HT1080 (cell line): Measurements from ENCODE around the gene TEAD2. TPM values are rescaled to one million over a fixed set of nuclear protein-coding genes. Genes with fewer than 3 reads are reported as not detected.
"Not testable (repeated sequence)": the region's sequence is repeated elsewhere in the genome, so short reads cannot be mapped to it uniquely, and the experiment has no call there.

Source experiments
- DNase-seq: peaks from one replicate; pipeline ENCODE4 v3.0.0-alpha.2; 2015; ENCODE audit warnings: low read depth
- total RNA-seq: library from RNA; depleted of rRNA; stranded (reverse); fragments of >200 nt; shearing (Covaris generic); gene quantifications from 2 replicates; pipeline ENCODE4 v1.2.3, GENCODE V29; 2014

The TEAD2 gene
- total RNA-seq, 1 experiment from 2014 or later, result 7.6 TPM

DNA sequence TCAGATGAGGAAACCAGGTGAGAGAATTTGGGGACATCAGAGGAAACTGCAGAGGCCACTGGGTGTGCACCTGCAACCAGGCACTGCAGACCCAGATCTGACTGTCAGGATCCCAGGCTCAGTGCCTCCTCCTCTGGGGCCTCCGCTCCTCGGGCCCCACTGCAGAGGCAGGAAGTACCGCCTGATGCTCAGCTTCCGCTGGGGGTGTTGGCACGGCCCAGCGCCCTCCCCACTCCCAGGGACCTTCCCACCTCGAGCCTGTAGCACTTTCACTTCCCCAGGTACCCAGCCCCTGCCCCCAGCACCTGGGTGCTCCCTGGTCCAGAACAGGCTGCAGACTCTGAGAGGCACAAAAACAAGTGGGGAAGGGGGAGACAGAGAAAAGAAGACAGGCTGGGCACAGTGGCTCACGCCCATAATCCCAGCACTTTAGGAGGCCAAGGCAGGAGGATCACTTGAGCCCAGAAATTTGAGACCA lies 28.4 kb downstream of the TEAD2 start:
- DNase-seq, result no peak

DNA sequence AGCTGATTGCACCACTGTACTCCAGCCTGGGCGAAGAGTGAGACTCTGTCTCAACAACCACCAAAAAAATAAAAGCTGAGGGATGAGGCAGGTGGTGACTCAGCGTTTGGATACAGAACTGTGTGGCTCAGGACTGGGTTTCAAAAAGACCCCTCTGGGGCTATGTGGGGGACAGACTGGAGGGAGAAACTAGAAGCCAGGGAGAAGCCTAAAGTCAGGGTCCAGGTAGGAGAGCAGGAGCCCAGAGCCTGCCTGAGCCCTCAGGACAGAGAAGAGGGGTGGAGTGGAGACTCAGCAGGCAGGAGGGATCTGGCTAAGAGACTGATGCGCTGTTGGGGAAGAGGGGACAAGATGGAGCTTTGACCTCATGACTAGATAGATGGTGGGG lies 28.8 kb downstream of the TEAD2 start:
- DNase-seq, result no peak

DNA sequence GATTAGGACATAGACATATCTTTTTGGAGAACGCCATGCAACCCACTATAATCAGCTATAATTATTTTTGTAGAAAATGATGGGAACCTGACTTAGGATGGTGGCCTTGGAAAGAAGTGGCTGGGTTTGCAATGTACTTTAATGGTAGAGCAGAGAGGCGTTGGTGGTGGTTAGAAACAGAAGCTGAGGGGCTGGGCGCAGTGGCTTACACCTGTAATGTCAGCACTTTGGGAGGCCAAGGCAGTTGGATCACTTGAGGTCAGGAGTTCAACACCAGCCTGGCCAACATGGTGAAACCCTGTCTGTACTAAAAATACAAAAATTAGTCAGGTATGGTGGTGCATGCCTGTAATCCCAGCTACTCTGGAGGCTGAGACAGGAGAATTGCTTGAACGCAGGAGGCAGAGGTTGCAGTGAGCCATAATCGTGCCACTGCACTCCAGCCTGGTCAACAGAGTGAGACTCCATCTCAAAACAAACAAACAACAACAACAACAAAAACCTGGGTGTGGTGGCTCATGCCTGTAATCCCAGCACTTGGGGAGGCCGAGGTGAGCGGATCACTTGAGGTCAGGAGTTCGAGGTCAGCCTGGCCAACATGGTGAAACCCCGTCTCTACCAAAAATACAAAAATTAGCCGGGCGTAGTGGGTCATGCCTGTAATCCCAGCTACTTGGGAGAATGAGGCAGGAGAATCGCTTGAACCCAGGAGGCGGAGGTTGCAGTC lies 29.4 kb downstream of the TEAD2 start:
- not testable (repeated sequence) for DNase-seq

DNA sequence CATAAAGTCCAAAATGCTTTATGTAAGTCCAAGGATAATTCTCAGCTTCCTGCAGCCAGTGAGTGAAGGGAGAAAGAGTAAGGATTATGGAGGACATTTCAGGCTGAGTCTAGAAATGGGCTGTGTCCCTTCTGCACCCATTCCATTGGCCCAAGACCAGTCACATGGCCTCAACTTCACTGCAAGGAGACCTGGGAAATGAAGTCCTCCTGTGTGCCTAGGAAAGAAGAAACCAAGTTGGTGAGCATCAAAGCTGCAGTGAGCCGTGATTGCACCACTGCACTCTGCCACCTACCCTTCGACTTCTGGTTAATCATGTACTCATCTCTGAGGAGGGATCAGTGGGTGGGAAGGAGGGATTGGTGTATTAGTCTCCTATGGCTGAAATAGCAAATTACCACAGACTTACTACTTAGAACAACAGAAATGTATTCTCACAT lies 30.6 kb downstream of the TEAD2 start:
- DNase-seq, result peak; percentile 53

DNA sequence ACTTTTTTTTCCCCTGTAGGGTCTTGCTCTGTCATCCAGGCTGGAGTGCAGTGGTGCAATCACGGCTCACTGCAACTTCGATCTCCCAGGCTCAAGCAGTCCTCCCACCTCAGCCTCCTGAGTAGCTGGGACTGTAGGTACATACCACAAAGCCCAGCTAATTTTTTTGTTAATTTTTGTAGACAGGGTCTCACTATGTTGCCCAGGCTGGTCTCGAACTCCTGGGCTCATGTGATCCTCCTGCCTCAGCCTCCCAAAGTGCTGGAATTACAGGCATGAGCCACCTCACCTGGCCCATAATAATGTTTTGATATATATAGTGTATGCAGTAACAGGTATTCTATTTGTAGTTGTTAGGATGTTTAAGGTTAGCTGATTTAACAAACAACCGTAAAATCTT lies 31.0 kb downstream of the TEAD2 start:
- not testable (repeated sequence) for DNase-seq

DNA sequence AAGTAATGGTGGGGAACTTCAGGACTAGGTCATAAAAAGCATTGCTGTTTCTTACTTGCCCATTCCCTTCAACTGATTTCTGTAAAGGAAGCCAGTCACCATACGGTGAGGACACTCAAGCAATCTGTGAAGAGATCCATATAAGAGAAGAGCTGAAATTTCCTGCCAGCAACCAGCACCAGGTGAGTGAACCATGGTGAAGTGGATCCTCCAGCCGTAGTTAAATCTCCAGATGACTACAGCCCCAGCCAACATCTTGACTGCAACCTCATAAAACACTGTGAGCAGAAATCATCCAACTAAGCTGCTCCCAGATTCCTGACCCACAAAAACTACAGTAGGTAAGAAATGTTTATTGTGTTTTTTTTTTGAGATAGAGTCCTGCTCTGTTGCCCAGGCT lies 33.5 kb downstream of the TEAD2 start:
- no peak for DNase-seq

DNA sequence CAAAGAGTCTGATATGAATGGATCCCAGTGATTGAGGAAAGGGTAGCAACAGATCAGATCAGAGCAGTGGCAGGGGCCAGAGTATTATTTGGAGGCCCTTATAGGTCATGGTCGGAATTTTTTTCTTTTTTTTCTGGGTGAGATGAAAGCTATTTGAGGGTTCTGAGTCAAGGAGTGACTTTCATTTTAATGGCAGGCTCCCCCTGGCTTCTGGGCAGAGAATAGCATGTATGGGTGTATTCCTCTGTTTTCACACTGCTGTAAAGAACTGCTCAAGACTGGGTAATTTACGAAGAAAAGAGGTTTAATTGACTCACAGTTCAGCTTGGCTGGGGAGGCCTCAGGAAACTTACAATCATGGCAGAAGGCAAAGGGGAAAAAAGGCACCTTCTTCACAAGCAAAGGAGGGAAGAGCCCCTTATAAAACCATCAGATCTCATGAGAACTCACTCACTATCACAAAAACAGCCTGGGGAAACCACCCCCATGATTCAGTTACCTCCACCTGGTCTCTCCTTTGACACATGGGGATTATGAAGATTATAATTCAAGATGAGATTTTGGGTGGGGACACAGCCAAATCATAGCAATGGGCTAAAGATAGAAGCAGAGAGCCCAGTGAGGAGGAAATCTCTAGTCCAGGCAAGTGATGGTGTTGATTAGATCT lies 34.2 kb downstream of the TEAD2 start:
- peak; percentile 18 for DNase-seq

DNA sequence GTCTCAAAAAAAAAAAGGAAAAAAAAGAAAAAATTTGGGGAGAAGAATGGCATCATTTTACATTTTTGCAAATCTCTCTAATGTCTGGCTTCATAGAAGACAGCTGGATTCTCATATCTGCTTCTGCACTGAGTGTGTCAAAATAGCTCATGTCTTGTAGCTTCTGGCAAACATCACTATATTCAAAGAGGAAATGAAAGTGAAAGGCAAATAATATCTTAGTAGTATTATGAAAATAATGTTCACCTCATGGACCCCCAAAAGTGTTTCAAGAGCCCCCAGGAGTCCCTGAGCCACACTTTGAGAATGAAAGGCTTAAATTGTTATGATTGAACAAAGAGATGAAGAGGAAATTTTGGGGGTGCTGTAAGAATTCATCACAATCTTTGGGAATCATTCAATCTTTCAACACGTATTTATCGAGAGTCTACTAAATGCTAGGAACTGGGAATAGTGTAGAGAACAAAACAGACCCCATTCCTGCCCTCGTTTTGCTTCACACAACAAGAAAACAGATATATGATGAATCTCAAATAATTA lies 36.0 kb downstream of the TEAD2 start:
- no peak for DNase-seq

DNA sequence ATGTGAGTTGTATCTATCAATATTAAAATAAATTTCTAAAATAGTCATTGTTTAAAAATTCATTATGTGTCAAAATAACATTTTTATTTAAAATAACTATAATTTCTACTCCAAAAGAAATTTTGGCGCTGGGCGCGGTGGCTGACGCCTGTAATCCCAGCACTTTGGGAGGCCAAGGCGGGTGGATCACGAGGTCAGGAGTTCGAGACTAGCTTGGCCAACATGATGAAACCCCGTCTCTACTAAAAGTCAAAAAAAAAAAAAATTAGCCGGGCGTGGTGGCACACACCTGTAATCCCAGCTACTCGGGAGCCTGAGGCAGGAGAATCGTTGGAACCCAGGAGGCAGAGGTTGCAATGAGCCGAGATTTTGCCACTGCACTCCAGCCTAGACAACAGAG lies 36.5 kb downstream of the TEAD2 start:
- DNase-seq, result not testable (repeated sequence)

DNA sequence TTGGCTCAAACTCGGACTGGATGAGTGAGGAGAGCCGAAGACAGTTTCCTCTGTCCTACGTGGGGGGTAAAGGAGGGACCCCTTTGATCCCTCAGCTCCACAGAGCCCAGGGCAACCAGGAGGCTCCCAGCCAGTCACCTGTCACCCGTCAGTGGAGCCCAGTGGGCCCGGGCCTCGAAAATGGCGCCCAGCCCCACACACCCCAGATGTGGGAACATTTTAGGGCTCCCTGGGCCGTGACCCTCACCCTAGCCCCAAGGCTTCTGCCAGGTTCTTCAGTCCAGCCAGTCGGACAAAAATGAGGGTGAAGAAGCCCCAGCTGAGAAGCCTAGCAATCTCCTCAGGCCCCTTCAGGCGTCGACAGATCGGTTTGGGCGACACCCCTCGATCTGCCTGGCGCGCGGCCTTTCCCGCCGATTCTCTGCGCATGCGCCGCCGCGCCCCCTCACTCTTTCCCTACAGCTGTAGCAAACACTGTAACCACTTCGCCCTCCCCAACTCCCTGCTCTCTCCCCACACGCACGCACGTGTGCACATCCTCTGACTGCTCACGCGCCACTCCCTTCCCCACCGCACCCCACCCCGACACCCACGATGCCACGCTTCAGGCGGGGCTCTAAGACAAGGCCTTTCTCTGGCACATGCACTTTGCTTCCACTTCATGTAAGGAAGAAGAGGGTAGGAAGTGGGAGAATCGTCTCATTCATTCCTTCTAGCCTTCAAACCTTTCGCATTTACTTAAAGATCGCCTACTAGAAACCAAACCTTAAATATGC lies 37.2 kb downstream of the TEAD2 start, which contains the start of gene SLC6A16:
SLC6A16 (minus strand) TSS at position 391 of the 776 bp plus-strand sequence. CDS start 13,844 bp downstream, outside the sequence.
- DNase-seq, result no peak

DNA sequence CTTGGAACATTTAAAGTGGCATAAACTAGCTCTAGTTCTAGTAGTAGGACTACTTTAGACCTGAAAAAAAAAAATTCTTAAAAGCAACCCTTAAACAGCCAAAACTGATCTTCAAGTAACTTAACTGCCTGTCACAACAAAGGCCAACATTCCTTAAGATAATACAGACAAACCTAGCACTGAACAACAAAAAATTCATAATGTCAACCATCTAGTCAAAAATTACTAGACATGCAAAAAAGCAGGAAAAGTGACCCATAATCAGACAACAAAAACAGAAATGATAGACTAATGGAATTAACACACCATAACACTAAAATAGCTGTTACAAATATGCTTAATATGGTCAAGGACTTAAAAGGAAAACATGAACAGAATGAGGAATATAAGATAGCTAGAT lies 43.9 kb downstream of the TEAD2 start:
- no peak for DNase-seq

DNA sequence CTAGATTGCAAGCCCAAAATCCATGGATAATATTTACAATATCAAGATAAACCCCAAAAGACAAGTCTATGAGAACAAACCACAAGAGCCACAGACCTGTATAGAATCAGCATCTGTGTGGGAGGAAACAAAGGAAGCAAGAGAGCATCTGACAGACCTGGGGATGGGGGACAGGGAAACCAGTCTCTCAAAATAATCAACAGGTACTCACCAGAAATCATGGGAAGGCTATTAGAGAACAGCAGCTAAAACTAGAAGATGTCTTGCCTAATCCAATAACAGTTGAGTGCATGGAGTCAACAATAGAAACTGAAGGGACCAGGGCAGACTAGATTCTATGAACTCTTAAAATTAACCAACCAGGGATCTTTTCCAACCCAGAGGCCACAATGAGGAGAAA lies 45.9 kb downstream of the TEAD2 start:
- DNase-seq, result no peak

DNA sequence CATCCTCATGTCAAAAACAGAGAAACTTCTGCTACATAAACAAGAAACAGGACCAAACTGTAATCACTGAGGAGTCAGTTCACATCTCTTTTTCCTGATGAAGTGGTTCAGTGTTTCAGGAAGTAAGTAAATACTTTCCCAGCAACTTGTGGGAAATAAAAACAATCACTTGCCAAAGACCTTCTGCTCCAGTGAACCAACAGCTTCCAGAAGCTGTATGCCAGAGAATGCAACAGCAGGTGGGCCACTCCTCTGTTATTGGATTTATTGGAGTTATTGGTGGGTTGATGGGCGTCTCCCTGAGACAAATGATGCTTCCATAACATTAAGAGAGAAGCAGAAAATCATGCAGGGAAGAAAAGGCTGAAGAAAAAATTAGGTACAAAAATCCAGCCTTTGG lies 47.1 kb downstream of the TEAD2 start:
- DNase-seq, result no peak

DNA sequence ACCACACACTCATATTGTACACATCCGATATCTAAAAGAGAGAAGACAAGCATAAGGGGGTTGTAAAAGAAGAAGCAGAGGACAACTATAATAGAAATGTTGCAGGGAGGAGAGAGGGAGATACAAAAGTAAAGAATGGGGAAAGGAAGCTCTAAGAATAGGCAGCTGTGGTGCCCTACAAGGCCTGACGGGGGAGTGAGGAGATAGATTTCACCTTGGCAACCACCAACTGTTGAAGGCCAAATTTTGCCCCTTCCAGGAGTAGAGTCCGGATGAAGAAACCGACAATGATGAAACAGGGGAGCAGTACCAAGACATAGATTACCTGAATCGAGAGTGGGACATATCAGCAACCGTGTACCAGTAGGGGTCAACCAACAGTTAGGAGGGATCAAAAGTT lies 53.1 kb downstream of the TEAD2 start:
- DNase-seq, result no peak

DNA sequence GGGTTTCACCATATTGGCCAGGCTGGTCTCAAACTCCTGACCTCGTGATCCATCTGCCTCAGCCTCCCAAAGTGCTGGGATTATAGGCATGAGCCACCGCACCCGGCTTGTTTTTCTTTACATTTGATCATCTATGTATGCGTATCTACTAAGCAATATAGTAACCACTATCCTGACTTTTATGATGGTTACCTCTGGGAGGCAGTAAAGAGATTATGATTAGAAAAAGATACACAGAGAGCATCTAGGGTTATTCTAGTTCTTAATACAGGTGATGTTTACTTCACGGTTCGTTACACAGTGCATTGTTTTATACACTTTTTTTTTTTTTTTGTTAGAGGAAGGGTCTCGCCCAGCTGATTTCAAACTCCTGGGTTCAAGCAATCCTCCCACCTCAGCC lies 55.5 kb downstream of the TEAD2 start:
- DNase-seq, result not testable (repeated sequence)

DNA sequence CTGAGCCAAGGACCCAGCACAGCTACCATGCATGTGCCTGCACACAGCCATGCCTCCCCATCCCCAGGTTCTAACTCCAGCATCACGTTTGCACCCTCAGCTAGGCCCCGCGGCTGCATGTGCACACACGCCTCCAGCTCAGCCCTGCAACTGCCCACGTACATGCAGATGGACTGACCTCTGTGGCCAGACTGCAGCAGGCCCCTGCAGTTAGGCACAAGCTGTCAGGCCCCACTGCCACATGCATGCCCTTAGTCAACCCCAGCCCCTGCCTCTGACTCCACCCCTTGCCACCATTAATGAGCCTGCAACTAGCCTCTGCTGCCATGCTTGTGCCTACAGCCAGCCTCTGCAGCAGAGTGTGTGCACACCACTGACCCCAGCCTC lies 60.4 kb downstream of the TEAD2 start:
- DNase-seq, result no peak

DNA sequence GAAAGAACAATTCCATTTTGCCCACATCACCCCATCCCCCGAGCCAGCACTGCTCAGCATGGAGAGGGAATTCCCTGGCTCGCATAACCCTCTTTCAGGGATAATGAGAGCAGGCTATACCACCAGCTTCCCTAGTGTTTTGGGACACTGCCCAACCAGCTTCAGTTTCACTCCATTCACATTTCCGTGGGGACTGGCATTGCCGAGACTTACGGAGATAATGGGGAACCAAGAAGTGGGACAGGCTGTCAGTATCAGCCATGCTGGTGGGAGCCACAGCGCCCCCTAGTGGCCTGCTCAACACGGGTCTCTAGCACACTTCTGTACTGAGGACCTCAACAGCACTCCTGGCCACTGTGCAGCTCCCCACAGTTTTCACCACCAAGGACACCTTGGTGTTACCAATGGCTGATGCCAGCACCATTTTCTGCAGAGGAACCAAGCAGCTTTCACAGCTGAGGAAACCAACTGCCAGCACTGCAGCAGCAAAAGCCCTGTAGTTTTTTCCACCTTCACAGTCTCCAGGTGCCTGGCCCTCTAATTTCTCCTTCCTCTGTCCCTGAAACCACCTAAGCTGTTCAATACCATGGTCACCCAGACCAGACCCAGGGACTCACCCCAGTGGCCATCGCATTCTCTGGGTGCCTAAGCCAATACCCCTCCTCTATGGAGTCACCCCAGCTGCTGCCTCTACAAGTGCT lies 60.9 kb downstream of the TEAD2 start:
- DNase-seq, result peak; percentile 42

DNA sequence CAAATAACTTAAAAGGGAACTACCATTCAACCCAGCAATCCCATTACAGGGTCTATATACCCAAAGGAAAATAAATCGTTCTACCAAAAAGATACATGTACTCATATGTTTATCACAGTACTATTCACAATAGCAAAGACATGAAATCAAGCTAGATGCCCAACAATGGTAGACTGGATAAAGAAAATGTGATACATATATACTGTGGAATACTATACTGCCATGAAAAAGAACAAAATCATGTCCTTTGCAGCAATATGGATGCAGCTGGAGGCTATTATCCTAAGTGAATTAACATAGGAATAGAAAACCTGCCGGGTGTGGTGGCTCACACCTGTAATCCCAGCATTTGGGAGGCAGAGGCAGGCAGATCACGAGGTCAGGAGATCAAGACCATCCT lies 63.6 kb downstream of the TEAD2 start:
- not testable (repeated sequence) for DNase-seq

DNA sequence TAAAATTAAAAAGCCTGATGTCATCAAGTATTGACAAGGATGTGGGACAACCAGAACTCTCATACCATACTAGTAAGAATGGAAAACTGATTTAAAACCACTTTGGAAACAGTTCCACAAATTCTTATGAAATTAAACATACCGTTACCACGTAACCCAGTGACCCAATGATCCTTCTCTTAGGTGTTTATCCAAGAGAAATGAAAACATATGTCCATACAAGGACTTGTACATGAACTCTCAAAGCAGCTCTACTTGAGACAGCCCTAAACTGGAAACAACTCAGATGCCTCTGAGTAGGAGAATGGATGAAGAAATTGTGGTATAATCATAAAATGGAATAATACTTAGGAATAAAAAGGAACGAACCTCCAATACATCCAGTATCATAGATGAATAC lies 64.8 kb downstream of the TEAD2 start:
- no peak for DNase-seq

DNA sequence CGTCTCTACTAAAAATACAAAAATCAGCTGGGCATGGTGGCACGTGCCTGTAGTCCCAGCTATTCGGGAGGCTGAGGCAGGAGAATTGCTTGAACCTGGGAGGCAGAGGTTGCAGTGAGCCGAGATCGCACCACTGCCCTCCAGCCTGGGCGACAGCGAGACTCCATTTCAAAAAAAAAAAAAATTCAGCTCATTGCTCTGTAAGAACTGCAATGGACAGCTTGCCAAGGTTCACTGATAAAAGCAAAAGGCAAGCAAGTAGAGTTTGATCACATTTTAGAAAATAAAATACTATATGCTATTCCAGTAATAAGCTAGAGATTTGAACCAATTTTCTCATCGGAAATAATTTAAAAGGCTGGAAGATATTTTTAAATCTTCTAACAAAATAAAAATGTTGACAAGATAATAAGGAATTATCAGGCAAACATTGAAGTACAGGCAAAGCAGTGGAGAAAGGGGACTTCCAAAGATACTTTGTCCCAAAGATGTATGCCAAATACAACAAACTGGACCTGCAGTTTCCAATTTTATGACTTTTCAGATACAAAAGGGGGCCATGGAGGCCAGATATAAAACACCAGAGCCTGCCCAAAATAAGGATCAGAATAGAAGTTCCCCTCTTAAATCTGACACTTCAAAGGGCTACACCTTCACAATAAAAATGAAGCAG lies 66.9 kb downstream of the TEAD2 start:
- no peak for DNase-seq

DNA sequence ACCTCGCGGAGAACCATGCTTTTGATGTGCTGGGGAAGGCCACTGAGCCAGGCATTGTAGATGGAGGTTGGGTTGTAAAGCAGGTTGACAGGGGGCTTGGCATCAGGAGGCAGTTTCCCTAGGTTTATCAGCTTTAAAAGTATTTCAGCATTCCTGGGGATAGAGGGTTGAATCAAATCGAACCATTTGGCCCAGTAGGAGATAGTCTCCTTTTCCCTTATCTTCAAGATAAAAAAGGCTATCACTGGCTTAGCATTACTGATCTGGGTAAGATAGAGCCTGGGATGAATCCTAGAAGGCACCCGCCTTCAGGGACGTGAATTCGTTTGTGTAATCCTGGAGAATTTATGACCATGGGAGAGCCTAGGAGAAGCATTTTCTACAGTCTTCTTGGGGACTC lies 67.8 kb downstream of the TEAD2 start:
- no peak for DNase-seq
